A673 (cell line): ENCODE measurements around the gene LRRC4C. TPM values are rescaled to one million over a fixed set of nuclear protein-coding genes. Genes with fewer than 3 reads are reported as not detected.

Source experiments
- BruUV-seq: library from RNA; stranded (reverse); fragments of 400-500 nt; replicated peaks from 2 replicates; lab custom pipeline; 2021; lab: Mats Ljungman, UMichigan
- CTCF ChIA-PET: fragments of 300-600 bp; sonication (Branson Sonifier 250); formaldehyde crosslinking; loops from one replicate; lab custom pipeline; 2022; ENCODE audit warnings: antibody characterized with exemption; lab: Charles Lee
- POLR2A ChIA-PET: fragments of 300-600 bp; sonication (Branson Sonifier 250); formaldehyde crosslinking; loops from one replicate; lab custom pipeline; 2022; ENCODE audit warnings: antibody characterized with exemption; ENCODE audit not compliant: low non-redundant PET; lab: Charles Lee
- DNase-seq: peaks from one replicate; pipeline ENCODE4 v3.0.0-alpha.2; 2015; ENCODE audit warnings: low spot score
- H3K27ac ChIP-seq: fragments of 200-600 bp; sonication (generic); 2 replicates; pipeline ENCODE4 v1.5.1; 2016; ENCODE audit warnings: mixed run types, low read depth, mild to moderate bottlenecking, mixed read lengths, antibody characterized with exemption, low read length; ENCODE audit not compliant: poor library complexity, severe bottlenecking
- H3K27me3 ChIP-seq: fragments of 200-600 bp; sonication (generic); replicated peaks from 2 replicates; pipeline ENCODE4 v1.6.1; 2017; ENCODE audit warnings: mixed run types, low read depth, mild to moderate bottlenecking, mixed read lengths, antibody characterized with exemption, low read length; ENCODE audit not compliant: insufficient read depth, poor library complexity
- H3K36me3 ChIP-seq: fragments of 200-600 bp; sonication (generic); 2 replicates; pipeline ENCODE4 v1.6.1; 2016; ENCODE audit warnings: mixed run types, mild to moderate bottlenecking, mixed read lengths, antibody characterized with exemption, low read length; ENCODE audit not compliant: insufficient read depth, poor library complexity, severe bottlenecking
- H3K4me1 ChIP-seq: fragments of 200-600 bp; sonication (generic); 2 replicates; pipeline ENCODE4 v1.6.1; 2017; ENCODE audit warnings: mixed run types, mild to moderate bottlenecking, mixed read lengths, antibody characterized with exemption, low read length; ENCODE audit not compliant: insufficient read depth, poor library complexity, severe bottlenecking
- H3K4me3 ChIP-seq: fragments of 200-600 bp; sonication (generic); 2 replicates; pipeline ENCODE4 v1.5.1; 2016; ENCODE audit warnings: low read depth, mixed run types, mild to moderate bottlenecking, mixed read lengths, low read length; ENCODE audit not compliant: poor library complexity, severe bottlenecking
- H3K9me3 ChIP-seq: fragments of 200-600 bp; sonication (generic); 2 replicates; pipeline ENCODE4 v1.6.1; 2016; ENCODE audit warnings: mixed run types, low read depth, mild to moderate bottlenecking, mixed read lengths, antibody characterized with exemption, low read length; ENCODE audit not compliant: poor library complexity, severe bottlenecking
- CTCF ChIP-seq: fragments of 300-800, 200-600 bp; sonication (generic); conservative IDR thresholded peaks from 2 replicates; pipeline ENCODE4 v1.5.1; 2017; ENCODE audit warnings: low read depth, mild to moderate bottlenecking, antibody characterized with exemption, low read length, moderate library complexity, mixed read lengths
- EZH2 ChIP-seq: fragments of 200-600 bp; sonication (generic); IDR thresholded peaks from 2 replicates; pipeline ENCODE4 v1.6.1; 2017; ENCODE audit warnings: borderline replicate concordance, low read depth, mild to moderate bottlenecking, mixed read lengths, antibody characterized with exemption, low read length; ENCODE audit not compliant: poor library complexity, severe bottlenecking
- intact Hi-C: fragments of 100-400 bp; cut with micrococcal nuclease; formaldehyde crosslinking; loops from one replicate; pipeline ENCODE4 v1.10.0; 2022; ENCODE audit not compliant: unreplicated experiment
- total RNA-seq: library from RNA; stranded (reverse); gene quantifications from 2 replicates; pipeline ENCODE4 v1.2.3, GENCODE V29; 2021

Gene LRRC4C
- total RNA-seq, 1 experiment from 2014 or later: 38.3 TPM

- no peaks in the 10 kb centered on the region for H3K27me3 ChIP-seq
- TF ChIP-seq CTCF (no peak), EZH2 (no peak)
- no TSS peak for BruUV-seq
- peaks cover 4% of the 10 kb centered on the region for H3K9me3 ChIP-seq
- H3K36me3 ChIP-seq: no peaks in the 10 kb centered on the region
- intact Hi-C loops: no loop called here
- no peaks in the 10 kb centered on the region for H3K4me1 ChIP-seq
- ChIA-PET CTCF (no interaction called here), POLR2A (no interaction called here)
- H3K27ac ChIP-seq: no peak overlapping the region
- H3K4me3 ChIP-seq: no peak overlapping the region
- DNase-seq: no peak
These were observed 574.0 kb downstream of the LRRC4C start for GRCh38 chr11:40885250-40885954.

DNA sequence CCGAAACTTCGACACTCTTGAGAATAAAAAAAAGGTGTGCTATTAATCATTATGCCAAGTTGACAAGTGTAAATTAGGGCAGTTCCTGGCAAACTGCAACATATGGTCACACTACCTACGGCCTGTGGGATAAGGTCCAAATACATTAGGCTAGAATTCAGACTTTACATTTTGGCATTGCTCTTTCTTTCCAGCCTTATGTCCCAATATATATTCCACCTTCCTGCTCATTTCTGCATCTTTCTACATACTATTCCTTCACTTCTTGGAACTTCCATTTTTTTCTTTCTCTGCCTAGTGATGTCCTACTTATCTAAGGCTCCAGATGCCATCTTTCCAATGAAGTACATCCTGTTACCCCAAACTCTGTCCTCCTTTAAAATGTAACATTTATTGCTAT, 577.2 kb downstream of the LRRC4C start:
- no TSS peak for BruUV-seq
- Histone ChIP-seq H3K27ac (no peak overlapping the region), H3K9me3 (no peaks in the 10 kb centered on the region), H3K36me3 (no peaks in the 10 kb centered on the region), H3K4me3 (no peak overlapping the region), H3K27me3 (no peaks in the 10 kb centered on the region), H3K4me1 (no peaks in the 10 kb centered on the region)
- no peak for TF ChIP-seq CTCF
- TF ChIP-seq EZH2: no peak
- ChIA-PET CTCF (no interaction called here), POLR2A (no interaction called here)
- intact Hi-C loops: no loop called here
- no peak for DNase-seq

GRCh38 chr11:40879911-40880310, 579.5 kb downstream of the LRRC4C start:
- no peak for DNase-seq
- Histone ChIP-seq H3K4me1 (no peaks in the 10 kb centered on the region), H3K4me3 (no peak overlapping the region), H3K27ac (no peak overlapping the region), H3K9me3 (no peaks in the 10 kb centered on the region), H3K36me3 (no peaks in the 10 kb centered on the region), H3K27me3 (no peaks in the 10 kb centered on the region)
- intact Hi-C loops: no loop called here
- BruUV-seq: no TSS peak
- POLR2A ChIA-PET: no interaction called here
- CTCF ChIA-PET: no interaction called here
- TF ChIP-seq CTCF: no peak
- TF ChIP-seq EZH2: no peak
